LNCAP (cell line): ENCODE results near the gene PTGDR.
A peak's percentile ranks its signal among the peaks of the same experiment; 100 is the strongest.

Source experiments
- CTCF ChIP-seq: fragments of 450-650 bp; IDR thresholded peaks from 2 replicates; pipeline ENCODE4 v1.5.1; 2017; ENCODE audit warnings: mild to moderate bottlenecking

The PTGDR gene

DNA sequence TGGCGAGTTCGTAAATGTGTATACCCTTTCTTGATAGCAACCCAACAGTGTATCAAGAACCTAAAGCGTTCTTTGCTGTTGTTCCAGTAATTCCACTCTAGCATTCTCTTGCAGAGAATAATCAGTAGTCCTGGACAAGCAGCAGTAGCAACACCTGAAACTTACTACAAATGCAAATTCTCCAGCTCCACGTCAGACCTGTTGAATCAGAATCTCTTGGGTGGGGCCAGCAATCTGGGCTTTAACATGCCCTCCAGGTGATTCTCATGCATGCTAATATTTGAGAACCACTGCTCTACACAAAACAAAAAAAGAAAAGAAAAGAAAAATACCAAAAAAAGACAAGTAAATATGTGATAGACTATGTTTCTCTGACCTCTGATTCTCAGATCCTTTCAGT is 10.1 kb downstream of the PTGDR start:
- TF ChIP-seq CTCF = no peak

- no peak for TF ChIP-seq CTCF
These were observed 11.9 kb downstream of the PTGDR start for GRCh38 chr14:52279408-52279807.

GRCh38 chr14:52283099-52283498 is 15.6 kb downstream of the PTGDR start:
- no peak for TF ChIP-seq CTCF

DNA sequence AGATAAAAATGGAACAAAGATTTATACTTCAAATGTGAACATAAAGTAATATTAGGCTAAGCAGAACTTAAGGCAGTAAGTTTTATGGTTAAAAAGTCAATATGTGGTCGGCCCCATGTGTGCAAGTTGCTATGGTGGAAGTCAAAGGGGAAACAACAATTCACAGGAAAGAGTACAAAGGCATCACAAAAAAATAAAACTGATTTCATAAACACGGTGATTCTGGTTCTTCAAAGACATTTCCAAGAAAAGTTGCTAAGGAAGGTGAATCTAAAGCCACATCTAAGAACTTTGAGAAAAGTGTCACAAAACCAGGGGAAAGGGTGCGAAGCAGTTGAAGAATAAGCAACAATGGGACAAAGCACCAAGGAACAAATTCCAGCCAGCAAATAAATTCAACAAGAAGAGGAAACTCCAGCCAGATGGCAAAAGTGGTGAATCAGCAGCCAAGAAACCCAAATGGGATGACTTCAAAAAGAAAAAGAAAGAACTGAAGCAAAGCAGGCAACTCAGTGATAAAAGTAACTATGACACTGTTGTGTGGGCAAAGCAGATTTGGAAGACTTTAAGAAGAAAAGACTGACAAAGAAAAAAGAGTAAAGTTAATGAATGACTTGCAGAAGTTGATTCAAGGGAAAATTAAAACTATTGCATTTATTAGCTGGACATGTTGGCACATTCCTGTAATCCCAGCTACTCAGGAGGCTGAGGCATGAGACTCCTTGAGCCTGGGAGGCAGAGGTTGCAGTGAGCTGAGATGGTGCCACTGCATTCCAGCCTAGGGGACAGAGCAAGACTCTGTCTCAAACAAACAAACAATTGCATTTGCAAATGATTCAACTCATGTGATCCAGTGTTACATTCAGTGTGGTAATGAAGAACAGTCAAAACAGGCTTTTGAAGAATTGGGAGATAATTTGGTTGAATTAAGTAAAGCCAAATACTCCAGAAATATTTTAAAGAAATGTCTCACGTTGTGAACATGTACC is 19.5 kb downstream of the PTGDR start:
- TF ChIP-seq CTCF = no peak

DNA sequence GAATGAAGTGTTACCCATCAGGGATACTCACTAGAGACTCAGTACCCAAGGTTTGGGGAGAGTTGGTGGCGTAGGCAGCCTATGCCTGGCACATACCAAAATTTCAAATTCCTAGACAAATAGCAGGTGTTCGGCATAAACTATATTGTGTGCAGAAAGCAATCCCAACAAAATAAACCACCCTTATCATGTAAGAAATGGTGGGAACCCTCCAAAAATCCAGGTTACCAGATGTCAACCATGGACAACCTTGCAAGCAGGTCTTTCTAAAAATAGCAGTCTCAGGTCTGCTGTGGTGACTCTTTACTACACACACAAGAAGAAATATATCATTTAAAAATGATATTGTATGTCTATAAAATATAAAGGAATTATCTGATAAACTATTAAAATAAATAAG is 28.9 kb downstream of the PTGDR start:
- no peak for TF ChIP-seq CTCF

DNA sequence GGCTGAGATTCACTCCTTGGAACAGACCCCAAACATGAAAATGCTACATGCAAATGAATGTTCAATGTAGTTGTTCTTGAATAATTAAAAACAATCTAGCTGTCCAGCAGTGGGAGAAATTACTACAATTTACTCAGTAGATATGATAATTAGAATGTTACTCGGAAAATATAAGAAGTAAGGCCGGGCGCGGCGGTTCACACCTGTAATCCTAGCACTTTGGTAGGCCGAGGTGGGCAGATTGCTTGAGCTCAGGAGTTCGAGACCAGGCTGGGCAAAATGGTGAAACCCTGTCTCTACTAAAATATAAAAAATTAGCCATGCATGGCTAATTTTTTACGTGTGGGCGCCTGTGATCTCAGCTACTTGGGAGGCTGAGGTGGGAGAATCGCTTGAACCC is 31.3 kb downstream of the PTGDR start:
- TF ChIP-seq CTCF = no peak

- peak; percentile 73 for TF ChIP-seq CTCF
These were observed 32.3 kb downstream of the PTGDR start for GRCh38 chr14:52299692-52300278.
